GM03348 (cell line): ENCODE data around the gene KIF12.
"Not testable (repeated sequence)": the region's sequence is repeated elsewhere in the genome, so short reads cannot be mapped to it uniquely, and the experiment has no call there.

Experiments
- DNase-seq: peaks from one replicate; pipeline ENCODE4 v3.0.0; 2012; ENCODE audit warnings: low spot score

Gene KIF12

GRCh38 chr9:114084282-114085073 lies 14.6 kb downstream of the KIF12 start:
- no peak for DNase-seq

GRCh38 chr9:114083666-114084065 lies 15.4 kb downstream of the KIF12 start:
- no peak for DNase-seq

GRCh38 chr9:114082763-114083412 lies 16.2 kb downstream of the KIF12 start:
- not testable (repeated sequence) for DNase-seq

GRCh38 chr9:114082017-114082762 lies 16.9 kb downstream of the KIF12 start:
- peak; percentile 93 for DNase-seq

- DNase-seq, result no peak
Measured at GRCh38 chr9:114081441-114082016, 17.6 kb downstream of the KIF12 start.

GRCh38 chr9:114080773-114081440 lies 18.2 kb downstream of the KIF12 start:
- no peak for DNase-seq

- no peak for DNase-seq
Measured at GRCh38 chr9:114080195-114080772, 18.8 kb downstream of the KIF12 start.

GRCh38 chr9:114078781-114079156 lies 20.3 kb downstream of the KIF12 start:
- no peak for DNase-seq

- no peak for DNase-seq
Measured at GRCh38 chr9:114078021-114078780, 20.9 kb downstream of the KIF12 start, which contains the start of gene AMBP. AMBP (minus strand) TSS chr9:114078300; CDS start chr9:114078209, 91 bp downstream.

GRCh38 chr9:114077162-114077837 lies 21.8 kb downstream of the KIF12 start:
- no peak for DNase-seq

GRCh38 chr9:114076237-114077161 lies 22.6 kb downstream of the KIF12 start:
- no peak for DNase-seq

GRCh38 chr9:114075602-114076001 lies 23.5 kb downstream of the KIF12 start:
- no peak for DNase-seq

- DNase-seq, result peak; percentile 37
Measured at GRCh38 chr9:114072184-114073140, 26.6 kb downstream of the KIF12 start.

GRCh38 chr9:114071197-114071795 lies 27.8 kb downstream of the KIF12 start:
- no peak for DNase-seq

- DNase-seq, result no peak
Measured at GRCh38 chr9:114070188-114071103, 28.6 kb downstream of the KIF12 start.

- DNase-seq, result no peak
Measured at GRCh38 chr9:114069476-114070187, 29.5 kb downstream of the KIF12 start.
